Mesothelial cell of epicardium (in vitro differentiated cells): ENCODE data around the gene CMIP. TPM values are rescaled to one million over a fixed set of nuclear protein-coding genes. Genes with fewer than 3 reads are reported as not detected.

ENCODE experiments used
- DNase-seq, 2 experiments: peaks; one replicate each; pipeline ENCODE4 v3.0.0; 2021; ENCODE audit warnings: low spot score in 2 of 2; ENCODE audit not compliant: unreplicated experiment in 2 of 2
- H3K27ac Mint-ChIP-seq: 2 replicates; pipeline ENCODE4 v1.8.0; 2021; ENCODE audit warnings: mixed read lengths
- H3K27me3 Mint-ChIP-seq: 2 replicates; pipeline ENCODE4 v1.8.0; 2021; ENCODE audit warnings: low read depth, mixed read lengths
- H3K36me3 Mint-ChIP-seq: 2 replicates; pipeline ENCODE4 v1.8.0; 2021; ENCODE audit warnings: mixed read lengths
- H3K4me1 Mint-ChIP-seq: 2 replicates; pipeline ENCODE4 v1.8.0; 2021; ENCODE audit warnings: mixed read lengths
- H3K4me3 Mint-ChIP-seq: 2 replicates; pipeline ENCODE4 v1.8.0; 2021; ENCODE audit warnings: mild to moderate bottlenecking, moderate library complexity, mixed read lengths
- H3K9me3 Mint-ChIP-seq: 2 replicates; pipeline ENCODE4 v1.8.0; 2021; ENCODE audit warnings: mixed read lengths
- total RNA-seq: library from RNA; stranded (reverse); gene quantifications from 3 replicates; pipeline ENCODE4 v1.2.1, GENCODE V29; 2021
- TF ChIP-seq, protein P1 (sequence below): fragments of 200-600 bp; sonication (generic); IDR thresholded peaks from one replicate; pipeline ENCODE4 v1.5.0; 2021; ENCODE audit warnings: antibody characterized with exemption; ENCODE audit not compliant: unreplicated experiment

CMIP gene
- total RNA-seq, 1 donor from 2014 or later = 71.0 TPM

DNA sequence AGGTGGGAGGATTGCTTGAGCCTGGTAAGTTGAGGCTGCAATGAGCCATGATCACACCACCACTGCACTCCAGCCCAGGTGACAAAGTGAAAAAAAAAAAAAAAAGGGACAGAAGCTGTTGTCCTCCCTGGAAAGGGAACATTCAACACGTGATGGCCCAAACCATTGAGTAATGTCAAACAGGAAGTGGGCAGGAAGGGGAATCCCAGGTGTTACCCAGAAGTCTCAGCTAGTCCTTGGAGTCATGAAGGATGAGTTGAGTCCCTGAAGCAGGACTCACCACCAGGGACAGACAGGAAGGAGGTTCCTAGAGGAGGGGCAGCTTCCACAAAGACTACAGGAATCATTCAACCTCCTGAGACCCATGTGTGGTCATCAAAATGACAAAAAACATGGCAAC is 19.8 kb upstream of the CMIP start:
- no peak for DNase-seq
- no peak overlapping the region for H3K27ac Mint-ChIP-seq
- TF ChIP-seq, protein P1, sequence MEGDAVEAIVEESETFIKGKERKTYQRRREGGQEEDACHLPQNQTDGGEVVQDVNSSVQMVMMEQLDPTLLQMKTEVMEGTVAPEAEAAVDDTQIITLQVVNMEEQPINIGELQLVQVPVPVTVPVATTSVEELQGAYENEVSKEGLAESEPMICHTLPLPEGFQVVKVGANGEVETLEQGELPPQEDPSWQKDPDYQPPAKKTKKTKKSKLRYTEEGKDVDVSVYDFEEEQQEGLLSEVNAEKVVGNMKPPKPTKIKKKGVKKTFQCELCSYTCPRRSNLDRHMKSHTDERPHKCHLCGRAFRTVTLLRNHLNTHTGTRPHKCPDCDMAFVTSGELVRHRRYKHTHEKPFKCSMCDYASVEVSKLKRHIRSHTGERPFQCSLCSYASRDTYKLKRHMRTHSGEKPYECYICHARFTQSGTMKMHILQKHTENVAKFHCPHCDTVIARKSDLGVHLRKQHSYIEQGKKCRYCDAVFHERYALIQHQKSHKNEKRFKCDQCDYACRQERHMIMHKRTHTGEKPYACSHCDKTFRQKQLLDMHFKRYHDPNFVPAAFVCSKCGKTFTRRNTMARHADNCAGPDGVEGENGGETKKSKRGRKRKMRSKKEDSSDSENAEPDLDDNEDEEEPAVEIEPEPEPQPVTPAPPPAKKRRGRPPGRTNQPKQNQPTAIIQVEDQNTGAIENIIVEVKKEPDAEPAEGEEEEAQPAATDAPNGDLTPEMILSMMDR = no peak
- peaks cover 7% of the 10 kb centered on the region for H3K9me3 Mint-ChIP-seq
- H3K4me1 Mint-ChIP-seq = no peaks in the 10 kb centered on the region
- H3K4me3 Mint-ChIP-seq = no peak overlapping the region
- no peaks in the 10 kb centered on the region for H3K27me3 Mint-ChIP-seq
- no peaks in the 10 kb centered on the region for H3K36me3 Mint-ChIP-seq

DNA sequence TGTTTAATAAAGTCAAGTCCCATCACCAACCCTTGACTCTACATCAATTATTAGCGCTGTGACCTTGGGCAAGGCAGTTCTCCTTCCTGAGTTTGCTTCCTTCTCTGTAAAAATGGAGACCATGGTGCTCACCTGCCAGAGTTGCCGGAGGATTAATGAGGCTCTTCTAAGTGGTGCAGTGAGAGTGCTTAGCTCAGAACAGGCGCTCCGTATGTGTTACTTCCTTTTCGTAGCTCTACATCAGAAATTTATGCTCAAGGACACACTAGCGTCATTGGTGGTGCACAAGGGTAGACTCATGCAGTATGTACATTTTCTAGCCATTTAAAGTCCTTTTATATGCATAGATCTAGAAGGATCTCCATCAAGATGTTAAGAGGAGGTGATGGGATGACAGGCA is 17.4 kb upstream of the CMIP start:
- TF ChIP-seq, protein P1 = no peak
- no peaks in the 10 kb centered on the region for H3K36me3 Mint-ChIP-seq
- H3K4me3 Mint-ChIP-seq = no peak overlapping the region

DNA sequence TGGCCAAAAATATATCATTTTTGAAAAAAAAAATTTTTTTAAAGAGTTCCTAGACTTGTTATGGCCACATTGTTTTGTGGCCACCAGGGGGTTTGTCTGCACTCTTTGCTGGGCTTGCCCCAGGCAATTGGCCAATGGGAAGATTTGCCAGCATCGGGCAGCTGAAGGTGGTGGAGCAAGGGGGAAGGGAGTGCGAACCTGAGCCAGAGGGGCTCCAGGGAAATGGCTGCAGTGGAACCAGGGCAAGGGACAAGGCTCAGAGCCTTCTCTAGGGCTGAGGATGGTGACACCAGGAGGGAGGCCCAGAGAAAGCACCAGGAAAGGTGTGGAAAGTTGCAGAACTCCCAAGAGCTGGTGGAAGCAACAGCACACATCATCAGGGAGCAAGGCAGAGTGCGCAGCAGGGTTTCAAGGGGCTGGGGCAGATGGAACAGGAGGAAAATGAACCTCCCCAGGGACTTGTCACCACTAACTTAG is 15.5 kb upstream of the CMIP start:
- TF ChIP-seq, protein P1 = peak; percentile 58
- no peak overlapping the region for H3K27ac Mint-ChIP-seq
- DNase-seq = no peak

More for the DNA sequence above, 17.4 kb upstream of the CMIP start:
- peaks cover 8% of the 10 kb centered on the region for H3K4me1 Mint-ChIP-seq
- no peak for DNase-seq
- H3K9me3 Mint-ChIP-seq = no peaks in the 10 kb centered on the region
- no peak overlapping the region for H3K27ac Mint-ChIP-seq
- H3K27me3 Mint-ChIP-seq = no peaks in the 10 kb centered on the region

DNA sequence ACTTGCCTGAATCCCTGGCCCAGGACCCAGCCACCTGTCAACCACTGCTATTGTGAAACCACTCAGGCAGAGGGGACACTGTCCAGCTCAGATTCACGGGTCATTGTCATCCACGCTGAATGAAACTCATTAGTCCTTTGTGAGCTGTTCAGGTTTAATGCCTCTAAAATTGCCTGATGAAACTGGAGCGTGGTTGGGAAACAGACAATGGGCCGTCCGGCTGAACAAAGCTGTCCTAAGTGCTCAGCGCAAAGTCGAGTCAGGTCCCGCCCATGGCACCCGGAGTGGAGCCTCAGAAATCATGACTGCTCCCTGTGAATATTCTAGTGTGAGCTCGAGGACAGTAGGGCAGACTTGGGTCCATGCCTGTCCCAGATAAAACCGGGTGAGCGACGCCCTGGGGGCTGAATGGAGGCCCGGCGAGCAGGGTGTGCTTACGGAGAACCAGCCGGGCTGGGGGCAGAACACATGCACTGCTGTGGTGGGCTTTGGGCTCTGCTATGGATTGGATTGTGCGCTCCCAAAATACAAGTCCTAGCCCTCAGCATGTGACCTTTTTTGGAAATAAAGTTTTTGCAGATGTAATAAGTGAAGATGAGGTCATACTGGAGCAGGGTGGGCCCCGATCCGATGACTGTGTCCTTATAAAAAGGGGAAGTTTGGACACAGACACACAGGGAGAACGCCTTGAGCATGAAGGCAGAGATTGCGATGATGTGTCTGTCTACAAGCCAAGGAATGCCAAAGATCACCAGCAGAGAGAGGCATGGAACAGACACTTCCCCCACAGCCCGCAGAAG is 12.9 kb upstream of the CMIP start:
- H3K27me3 Mint-ChIP-seq = no peaks in the 10 kb centered on the region
- DNase-seq = no peak
- H3K4me1 Mint-ChIP-seq = peaks cover 13% of the 10 kb centered on the region
- no peak overlapping the region for H3K4me3 Mint-ChIP-seq
- no peaks in the 10 kb centered on the region for H3K36me3 Mint-ChIP-seq
- no peaks in the 10 kb centered on the region for H3K9me3 Mint-ChIP-seq
- H3K27ac Mint-ChIP-seq = peak overlapping the region; percentile 19
- TF ChIP-seq, protein P1 = no peak

More for the DNA sequence above, 15.5 kb upstream of the CMIP start:
- H3K4me1 Mint-ChIP-seq = peaks cover 13% of the 10 kb centered on the region
- H3K4me3 Mint-ChIP-seq = no peak overlapping the region
- H3K27me3 Mint-ChIP-seq = no peaks in the 10 kb centered on the region
- no peaks in the 10 kb centered on the region for H3K9me3 Mint-ChIP-seq
- H3K36me3 Mint-ChIP-seq = no peaks in the 10 kb centered on the region

DNA sequence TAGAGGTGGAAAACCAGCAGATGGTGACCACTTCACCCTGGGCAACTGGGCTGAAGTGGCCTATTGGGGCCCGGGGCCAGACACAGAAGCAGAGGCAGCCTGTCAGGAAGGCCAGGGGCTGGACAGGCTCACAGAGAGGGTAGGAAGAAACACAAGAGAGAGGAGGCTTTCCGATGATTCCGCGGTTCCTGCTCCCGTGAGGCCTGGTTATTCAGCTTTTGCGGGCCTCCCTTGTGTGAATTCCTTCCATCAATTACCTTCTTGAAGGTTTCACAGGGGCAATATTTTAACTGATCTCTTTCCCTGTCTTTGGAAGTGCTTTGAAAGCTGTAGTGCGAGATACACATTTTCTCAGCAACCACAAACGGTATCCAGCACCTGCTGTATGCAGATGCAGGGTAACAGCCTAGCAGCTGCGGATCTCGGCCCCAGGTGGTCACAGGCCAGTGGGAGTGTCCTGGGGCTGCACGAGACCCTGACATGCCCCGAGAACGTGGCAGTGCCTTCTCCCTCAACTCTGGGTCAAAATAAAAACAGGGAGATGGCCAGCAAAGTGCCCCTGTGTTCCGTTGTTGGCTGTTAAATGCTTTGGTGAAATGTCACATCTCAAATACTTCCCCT is 11.6 kb upstream of the CMIP start:
- H3K27me3 Mint-ChIP-seq = no peaks in the 10 kb centered on the region
- no peaks in the 10 kb centered on the region for H3K36me3 Mint-ChIP-seq
- TF ChIP-seq, protein P1 = no peak
- no peak overlapping the region for H3K4me3 Mint-ChIP-seq
- peaks cover 16% of the 10 kb centered on the region for H3K4me1 Mint-ChIP-seq
- DNase-seq = no peak
- H3K9me3 Mint-ChIP-seq = no peaks in the 10 kb centered on the region
- no peak overlapping the region for H3K27ac Mint-ChIP-seq
